HEK293T (cell line): ENCODE data around the gene RADX.

ENCODE experiments used
- CTCF ChIA-PET: fragments of 350-600 bp; formaldehyde crosslinking; extraction: SDS; loops from one replicate; lab custom pipeline; 2021; ENCODE audit warnings: antibody characterized with exemption, inconsistent platforms; lab: Yijun Ruan, JAX
- POLR2A ChIA-PET: fragments of 350-600 bp; formaldehyde crosslinking; extraction: SDS; loops from one replicate; lab custom pipeline; 2020; ENCODE audit warnings: antibody characterized with exemption, inconsistent platforms; lab: Yijun Ruan, JAX
- DNase-seq: peaks from one replicate; pipeline ENCODE4 v3.0.0; 2012; ENCODE audit warnings: mixed read lengths; ENCODE audit errors: extremely low spot score
- ARNT ChIP-seq: fragments of 450-650 bp; IDR thresholded peaks from 2 replicates; pipeline ENCODE4 v1.6.1; 2017; ENCODE audit warnings: mild to moderate bottlenecking
- BHLHE40 ChIP-seq: fragments of 450-650 bp; IDR thresholded peaks from 2 replicates; pipeline ENCODE4 v1.6.1; 2016; ENCODE audit warnings: mild to moderate bottlenecking, moderate library complexity, borderline replicate concordance
- CTBP1 ChIP-seq: fragments of 450-650 bp; IDR thresholded peaks from 2 replicates; pipeline ENCODE4 v1.6.1; 2016; ENCODE audit warnings: borderline replicate concordance
- ELF4 ChIP-seq: fragments of 450-650 bp; IDR thresholded peaks from 2 replicates; pipeline ENCODE4 v1.6.1; 2017; ENCODE audit warnings: antibody characterized with exemption
- FOXA1 ChIP-seq: fragments of 450-650 bp; IDR thresholded peaks from 2 replicates; pipeline ENCODE4 v1.6.1; 2016; ENCODE audit warnings: mild to moderate bottlenecking
- FOXK2 ChIP-seq: fragments of 450-650 bp; IDR thresholded peaks from 2 replicates; pipeline ENCODE4 v1.6.1; 2016; ENCODE audit warnings: mild to moderate bottlenecking
- FOXM1 ChIP-seq: fragments of 450-650 bp; IDR thresholded peaks from 2 replicates; pipeline ENCODE4 v1.6.1; 2017; ENCODE audit warnings: mild to moderate bottlenecking, borderline replicate concordance
- HDGF ChIP-seq: fragments of 450-650 bp; IDR thresholded peaks from 2 replicates; pipeline ENCODE4 v1.6.1; 2017; ENCODE audit warnings: antibody characterized with exemption, borderline replicate concordance
- L3MBTL2 ChIP-seq: fragments of 450-650 bp; conservative IDR thresholded peaks from 2 replicates; pipeline ENCODE4 v1.6.1; 2016; ENCODE audit warnings: mild to moderate bottlenecking
- LEF1 ChIP-seq: fragments of 450-650 bp; IDR thresholded peaks from 2 replicates; pipeline ENCODE4 v1.6.1; 2017; ENCODE audit warnings: mild to moderate bottlenecking, borderline replicate concordance
- NFRKB ChIP-seq: fragments of 450-650 bp; IDR thresholded peaks from 2 replicates; pipeline ENCODE4 v1.6.1; 2016; ENCODE audit warnings: mild to moderate bottlenecking, moderate library complexity
- SP1 ChIP-seq: fragments of 450-650 bp; IDR thresholded peaks from 2 replicates; pipeline ENCODE4 v1.6.1; 2017
- SUZ12 ChIP-seq: fragments of 450-650 bp; IDR thresholded peaks from 2 replicates; pipeline ENCODE4 v1.6.1; 2016; ENCODE audit warnings: mild to moderate bottlenecking
- TARDBP ChIP-seq: fragments of 450-650 bp; IDR thresholded peaks from 2 replicates; pipeline ENCODE4 v1.6.1; 2016
- ZNF384 ChIP-seq: fragments of 450-650 bp; IDR thresholded peaks from 2 replicates; pipeline ENCODE4 v1.6.1; 2016
- TF ChIP-seq, protein P1 (sequence below): fragments of 450-650 bp; IDR thresholded peaks from 2 replicates; pipeline ENCODE4 v1.6.1; 2016

The RADX gene

DNA sequence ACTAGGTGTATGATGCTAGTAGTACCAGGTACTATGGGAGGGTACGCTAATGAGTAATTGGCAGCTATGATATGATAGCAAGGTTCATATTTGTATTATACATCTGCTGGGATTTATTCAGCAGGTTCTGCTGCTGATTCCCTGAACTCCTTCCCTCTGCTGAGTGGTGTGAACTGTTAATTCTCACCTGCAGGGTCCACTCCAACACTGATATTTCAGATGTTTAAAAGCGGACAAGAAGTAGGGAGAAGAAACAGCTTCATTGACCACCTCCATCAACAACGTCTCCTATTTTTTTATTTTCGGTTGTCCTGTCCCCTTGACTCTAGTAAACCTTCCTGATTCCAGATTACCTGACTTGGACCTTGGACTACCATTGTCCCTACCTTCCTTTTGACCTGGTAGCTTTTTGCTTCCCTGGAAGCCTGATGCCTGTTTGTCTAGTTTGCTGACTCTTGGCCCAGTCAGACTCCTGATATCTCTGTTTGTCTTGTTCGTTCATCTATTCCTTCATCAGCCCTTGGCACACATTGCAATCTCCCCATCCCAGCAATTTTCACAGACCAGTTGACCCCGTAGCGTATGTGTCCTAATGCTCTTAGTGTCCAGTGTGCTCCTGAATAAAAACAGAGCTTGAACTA lies 80.8 kb downstream of the RADX start:
- ChIA-PET CTCF (no interaction called here), POLR2A (interaction anchor here (0.9 kb wide), 1 partner anchor 34 kb away, joined by 4 read pairs; the partner anchor contains the start of gene RNF128)
- TF ChIP-seq FOXK2, result no peak
- TF ChIP-seq, protein P1, sequence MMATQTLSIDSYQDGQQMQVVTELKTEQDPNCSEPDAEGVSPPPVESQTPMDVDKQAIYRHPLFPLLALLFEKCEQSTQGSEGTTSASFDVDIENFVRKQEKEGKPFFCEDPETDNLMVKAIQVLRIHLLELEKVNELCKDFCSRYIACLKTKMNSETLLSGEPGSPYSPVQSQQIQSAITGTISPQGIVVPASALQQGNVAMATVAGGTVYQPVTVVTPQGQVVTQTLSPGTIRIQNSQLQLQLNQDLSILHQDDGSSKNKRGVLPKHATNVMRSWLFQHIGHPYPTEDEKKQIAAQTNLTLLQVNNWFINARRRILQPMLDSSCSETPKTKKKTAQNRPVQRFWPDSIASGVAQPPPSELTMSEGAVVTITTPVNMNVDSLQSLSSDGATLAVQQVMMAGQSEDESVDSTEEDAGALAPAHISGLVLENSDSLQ, result no peak
- TF ChIP-seq LEF1, result no peak
- no peak for TF ChIP-seq ZNF384
- TF ChIP-seq HDGF, result no peak
- TF ChIP-seq BHLHE40, result no peak
- TF ChIP-seq SP1, result no peak
- no peak for TF ChIP-seq ELF4
- no peak for TF ChIP-seq L3MBTL2
- no peak for TF ChIP-seq ARNT
- TF ChIP-seq FOXA1, result no peak
- no peak for TF ChIP-seq SUZ12
- TF ChIP-seq FOXM1, result no peak
- no peak for TF ChIP-seq CTBP1
- no peak for TF ChIP-seq NFRKB
- no peak for TF ChIP-seq TARDBP
- no peak for DNase-seq

DNA sequence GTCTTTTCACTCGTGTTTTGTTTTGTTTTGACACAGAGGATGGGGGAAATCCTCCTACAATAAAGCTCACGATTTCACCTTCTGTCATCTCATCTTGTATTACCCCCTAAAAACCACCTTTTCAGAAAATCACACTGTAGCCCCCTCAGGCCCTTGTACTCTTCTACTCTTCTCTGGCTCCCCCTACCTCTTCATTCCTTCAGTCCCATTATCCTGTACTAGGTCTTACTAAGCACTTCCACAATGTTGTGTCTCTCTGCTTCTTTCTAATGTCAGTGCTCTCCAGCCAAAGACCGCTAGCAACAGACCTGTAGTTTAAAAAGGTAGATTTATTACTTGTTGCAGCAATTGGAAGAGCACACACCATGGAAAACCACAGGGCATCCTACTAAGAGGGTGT lies 84.7 kb downstream of the RADX start:
- ChIA-PET POLR2A (no interaction called here), CTCF (no interaction called here)
- no peak for DNase-seq
- TF ChIP-seq BHLHE40 (no peak), HDGF (no peak), FOXM1 (no peak), ARNT (no peak), ELF4 (no peak)

DNA sequence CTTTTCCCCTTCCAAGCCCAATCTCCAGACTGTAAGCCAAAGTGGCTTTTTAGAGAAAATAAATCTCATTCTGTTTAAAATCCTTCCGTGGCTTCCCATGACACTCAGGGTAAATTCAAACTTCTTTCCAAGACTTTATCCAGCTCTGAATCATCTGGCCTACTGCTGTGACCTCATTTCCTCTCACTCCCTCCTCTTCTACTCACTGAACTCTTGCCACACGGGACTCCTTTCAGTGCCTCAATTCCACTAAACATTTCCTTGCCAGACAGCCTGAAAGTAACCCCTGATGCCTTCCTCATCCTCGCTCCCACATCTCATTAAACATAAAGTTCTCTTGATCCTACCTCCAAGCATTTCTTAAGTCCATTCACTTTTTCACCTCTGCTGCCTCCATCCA lies 86.9 kb downstream of the RADX start:
- ChIA-PET POLR2A (interaction anchor here (0.7 kb wide), 1 partner anchor 29 kb away, joined by 3 read pairs; no protein-coding TSS in a partner anchor), CTCF (no interaction called here)
- no peak for TF ChIP-seq HDGF
- DNase-seq, result no peak

DNA sequence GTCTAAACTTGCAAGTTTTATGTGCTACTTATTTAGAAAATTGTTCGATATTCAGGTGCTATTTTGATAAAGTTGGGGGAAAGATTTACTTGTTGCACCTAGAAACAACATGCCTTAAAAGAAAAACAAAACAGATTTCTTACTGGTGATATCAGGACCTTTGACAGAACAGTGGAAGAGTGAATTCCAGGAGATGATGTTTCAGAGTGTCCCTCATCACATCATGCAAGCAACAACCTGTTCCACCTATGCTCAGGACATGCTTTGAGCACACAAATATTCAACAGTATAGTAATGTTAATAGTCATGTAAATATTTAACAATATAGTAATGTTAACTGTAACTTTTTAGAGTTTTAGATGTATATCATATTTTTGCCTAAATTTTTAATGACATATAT lies 90.9 kb downstream of the RADX start:
- CTCF ChIA-PET, result no interaction called here
- no peak for DNase-seq
- POLR2A ChIA-PET, result no interaction called here
- TF ChIP-seq LEF1 (no peak), TARDBP (no peak), SUZ12 (no peak), HDGF (no peak), ZNF384 (no peak), FOXK2 (no peak), ELF4 (no peak), CTBP1 (no peak)
- TF ChIP-seq, protein P1, result no peak

DNA sequence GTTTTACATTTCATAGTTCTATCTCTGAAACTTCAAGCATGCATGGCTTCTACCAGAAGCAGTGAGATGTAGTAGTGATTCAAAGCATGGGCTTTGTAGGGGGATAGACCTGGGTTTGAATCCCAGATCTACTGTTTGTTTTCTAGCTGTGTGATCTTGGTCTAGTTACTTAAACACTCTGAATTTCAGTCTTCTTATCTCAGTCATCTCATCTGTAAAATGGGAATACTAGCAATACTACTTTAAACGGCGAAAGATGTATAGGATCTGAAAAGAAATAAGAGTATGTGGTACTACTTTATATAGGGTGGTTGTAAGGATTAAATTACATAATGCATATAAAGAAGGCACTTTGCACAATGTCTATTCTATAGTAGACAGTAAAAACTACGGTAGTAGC lies 94.7 kb downstream of the RADX start:
- DNase-seq, result no peak
- CTCF ChIA-PET, result no interaction called here
- no peak for TF ChIP-seq L3MBTL2
- TF ChIP-seq BHLHE40, result no peak
- TF ChIP-seq FOXA1, result no peak
- no peak for TF ChIP-seq NFRKB
- POLR2A ChIA-PET, result no interaction called here

DNA sequence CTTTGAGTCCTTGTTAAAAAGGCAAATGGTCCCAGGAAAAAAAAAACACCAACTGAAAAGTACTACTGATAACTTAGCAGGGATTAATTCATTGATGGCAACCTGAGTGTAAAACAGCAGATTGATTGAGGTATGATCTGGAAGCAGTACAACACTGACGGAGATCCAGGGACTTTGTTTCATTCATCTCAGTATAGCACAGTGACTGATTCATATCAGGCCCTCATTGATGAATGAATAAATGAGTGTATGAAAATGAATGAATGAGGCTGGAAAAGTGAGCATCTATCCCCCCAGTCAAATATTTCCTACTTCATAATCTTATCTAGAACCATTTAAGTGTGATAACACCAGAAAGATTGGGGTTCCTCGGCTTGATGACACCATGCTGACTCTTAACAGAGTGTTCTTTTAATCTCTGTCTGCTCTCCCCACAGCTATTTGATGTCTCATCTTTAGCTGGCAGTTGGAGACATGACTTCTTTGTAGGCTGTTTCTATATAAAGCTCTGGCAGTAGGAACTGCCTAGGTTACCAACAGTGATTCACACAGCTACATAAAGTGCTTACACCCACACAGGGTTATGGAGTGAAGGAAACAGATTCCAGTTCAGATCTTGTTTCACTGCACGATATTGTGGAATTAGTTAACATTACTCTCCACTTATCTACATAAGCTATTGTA lies 96.1 kb downstream of the RADX start:
- DNase-seq, result no peak
- TF ChIP-seq TARDBP, result no peak
- no peak for TF ChIP-seq CTBP1
- TF ChIP-seq, protein P1, result no peak
- TF ChIP-seq HDGF, result no peak
- no peak for TF ChIP-seq FOXM1
- no peak for TF ChIP-seq FOXK2
- TF ChIP-seq ZNF384, result no peak
- TF ChIP-seq L3MBTL2, result no peak
- no peak for TF ChIP-seq BHLHE40
- TF ChIP-seq SP1, result no peak
- no peak for TF ChIP-seq ARNT
- CTCF ChIA-PET, result no interaction called here
- POLR2A ChIA-PET, result no interaction called here

DNA sequence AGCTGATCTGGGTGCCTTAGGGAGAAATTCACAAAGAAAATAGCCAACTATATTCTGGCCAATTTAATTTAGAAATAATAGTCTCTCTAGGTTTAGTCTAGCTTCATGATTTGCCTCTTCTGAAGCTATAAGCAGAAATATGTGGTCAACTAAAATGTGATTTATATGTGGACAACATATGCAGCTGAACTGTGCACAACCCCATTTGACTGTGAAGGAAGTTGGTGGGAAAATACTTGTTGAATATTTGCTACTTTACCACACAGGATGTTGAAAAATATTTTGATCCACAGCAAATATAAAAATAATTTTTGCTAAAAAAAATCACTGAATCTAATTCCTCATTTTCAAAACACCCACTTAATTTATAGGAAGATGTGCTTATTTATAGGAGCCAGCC lies 99.0 kb downstream of the RADX start:
- POLR2A ChIA-PET, result no interaction called here
- no peak for DNase-seq
- TF ChIP-seq ARNT, result no peak
- CTCF ChIA-PET, result interaction anchor here (0.7 kb wide), 1 partner anchor 16 kb away, joined by 7 read pairs; the partner anchor contains the start of gene RNF128
